K562 (cell line): ENCODE data around the gene RGS3. TPM values are rescaled to one million over a fixed set of nuclear protein-coding genes. Genes with fewer than 3 reads are reported as not detected.

Experiments used
- ATAC-seq: fragments of 200-7000 bp; cut with Tn5 transposase; 3 replicates; pipeline ENCODE4 v1.9.1; 2020; ENCODE audit warnings: moderate library complexity
- BruUV-seq: library from RNA; stranded (reverse); fragments of 400-500 nt; replicated peaks from 2 replicates; lab custom pipeline; 2021; lab: Mats Ljungman, UMichigan
- CTCF ChIA-PET: fragments of 300-600 bp; formaldehyde crosslinking; extraction: SDS; loops from one replicate; lab custom pipeline; 2021; ENCODE audit warnings: low intra/inter-chr PET ratio; lab: Yijun Ruan, JAX
- POLR2A ChIA-PET: fragments of 300-600, 350-650 bp; sonication (Branson Sonifier 250); formaldehyde crosslinking; extraction: SDS; loops from one replicate; lab custom pipeline; 2021; ENCODE audit warnings: antibody characterized with exemption, inconsistent platforms; lab: Yijun Ruan, JAX
- DNase-seq, 4 experiments: peaks; one replicate each; pipeline versions ENCODE4 v3.0.0 to v3.0.0-alpha.2; 2011 to 2018; ENCODE audit warnings: low spot score in 3 of 4, mixed read lengths in 3 of 4; ENCODE audit errors: extremely low read depth in 1 of 4
- FAIRE-seq: peaks from 2 replicates; lab custom pipeline; 2011; peaks lifted over from hg19 to GRCh38; lab: Jason Lieb, UNC
- H2AFZ ChIP-seq: 2 replicates; pipeline ENCODE4 v1.6.0; 2011; ENCODE audit warnings: low read depth, low read length, control low read depth, inconsistent platforms
- H3K27ac ChIP-seq: fragments of 200-600 bp; 3 replicates; pipeline ENCODE4 v1.8.0; 2011; ENCODE audit warnings: low read depth, mild to moderate bottlenecking, control low read depth, inconsistent platforms, low read length, moderate library complexity, mixed read lengths; ENCODE audit errors: extremely low read depth
- H3K27me3 ChIP-seq, 2 experiments: fragments of 300-600 bp in 1 of 2; 2 replicates in 1 of 2; 3 replicates in 1 of 2; pipeline versions ENCODE4 v1.6.0 to v1.8.0; 2011; ENCODE audit warnings: inconsistent platforms in 2 of 2, low read length in 2 of 2, mild to moderate bottlenecking in 1 of 2, mixed read lengths in 1 of 2, moderate library complexity in 1 of 2; ENCODE audit not compliant: control insufficient read depth in 2 of 2, insufficient read depth in 2 of 2
- H3K36me3 ChIP-seq: fragments of 300-600 bp; 3 replicates; pipeline ENCODE4 v1.8.0; 2011; ENCODE audit warnings: mild to moderate bottlenecking, low read length, inconsistent platforms; ENCODE audit not compliant: control insufficient read depth, insufficient read depth
- H3K4me1 ChIP-seq, 2 experiments: fragments of 200-600 bp in 1 of 2; replicated peaks in 1 of 2; 2 replicates in 1 of 2; 3 replicates in 1 of 2; pipeline versions ENCODE4 v1.5.1 to v1.8.0; 2011; ENCODE audit warnings: inconsistent platforms in 2 of 2, low read length in 2 of 2, mild to moderate bottlenecking in 1 of 2, mixed read lengths in 1 of 2, moderate library complexity in 1 of 2; ENCODE audit not compliant: control insufficient read depth in 2 of 2, insufficient read depth in 2 of 2
- H3K4me2 ChIP-seq: 2 replicates; pipeline ENCODE4 v1.6.1; 2011; ENCODE audit warnings: low read length, control low read depth, inconsistent platforms, mixed read lengths; ENCODE audit not compliant: insufficient read depth
- H3K4me3 ChIP-seq: fragments of 200-600 bp; sonication (generic), shearing (Covaris generic); 2 replicates; pipeline ENCODE4 v1.5.1; 2016; ENCODE audit warnings: control low read depth, inconsistent platforms
- H3K79me2 ChIP-seq: fragments of 200-600 bp; 3 replicates; pipeline ENCODE4 v1.8.0; 2011; ENCODE audit warnings: low read length, inconsistent platforms; ENCODE audit not compliant: control insufficient read depth, insufficient read depth
- H3K9ac ChIP-seq, 2 experiments: 2 replicates each; pipeline versions ENCODE4 v1.6.0 to v1.6.1; 2011; ENCODE audit warnings: low read depth in 2 of 2, low read length in 2 of 2, control low read depth in 1 of 2, inconsistent platforms in 1 of 2, mild to moderate bottlenecking in 1 of 2, mixed read lengths in 1 of 2; ENCODE audit not compliant: insufficient read depth in 1 of 2
- H3K9me1 ChIP-seq: one replicate; pipeline ENCODE4 v1.6.0; 2011; ENCODE audit warnings: inconsistent platforms, mild to moderate bottlenecking, low read length, moderate library complexity; ENCODE audit not compliant: control insufficient read depth, insufficient read depth
- H3K9me3 ChIP-seq: replicated peaks from 2 replicates; pipeline ENCODE4 v1.5.1; 2011; ENCODE audit warnings: low read depth, low read length, inconsistent platforms; ENCODE audit not compliant: control insufficient read depth, insufficient read depth
- H4K20me1 ChIP-seq: replicated peaks from 2 replicates; pipeline ENCODE4 v1.6.1; 2011; ENCODE audit warnings: low read length, inconsistent platforms, mixed read lengths; ENCODE audit not compliant: control insufficient read depth, insufficient read depth
- FOXJ2 ChIP-seq: fragments of 200-800 bp; sonication (Bioruptor generic); IDR thresholded peaks from 2 replicates; pipeline ENCODE4 v1.6.1; 2016; ENCODE audit warnings: missing genetic modification characterization, missing compliant biosample characterization
- RAD21 ChIP-seq, 2 experiments: fragments of 250-450 bp in 1 of 2; fragments of 450-650 bp in 1 of 2; sonication (Bioruptor Pico) in 1 of 2; formaldehyde crosslinking in 1 of 2; IDR thresholded peaks in 1 of 2; conservative IDR thresholded peaks in 1 of 2; 2 replicates each; pipeline versions ENCODE4 v1.4.0 to v1.8.0; 2020 to 2022; ENCODE audit warnings: mild to moderate bottlenecking in 2 of 2, moderate library complexity in 1 of 2
- WGBS: fragments of 100-300 bp; shearing (Covaris generic); methylation state at CpG from one replicate; pipeline ENCODE4 v1.1.6; 2016; ENCODE audit warnings: low coverage, mixed read lengths; ENCODE audit not compliant: insufficient coverage; ENCODE audit errors: missing lambda C conversion rate; 5-methylcytosine and 5-hydroxymethylcytosine counted together
- in situ Hi-C: fragments of 300-500 bp; cut with MboI; formaldehyde crosslinking; loops from 4 replicates; pipeline ENCODE4 v1.15.0; 2018; ENCODE audit warnings: inconsistent platforms, mixed read lengths
- intact Hi-C: fragments of 100-400 bp; cut with micrococcal nuclease; formaldehyde crosslinking; loops from 2 replicates; pipeline ENCODE4 v1.14.2; 2022
- polyA plus RNA-seq, 8 experiments: library from polyadenylated mRNA; depleted of rRNA in 4 of 8; stranded (reverse) in 5 of 8; unstranded in 3 of 8; fragments of >200 nt; fragmentation: Nextera tagmentation in 2 of 8; fragmentation: Illumina TruSeq in 1 of 8; extraction: Ambion mirVana in 2 of 8; extraction: Trizol in 1 of 8; gene quantifications; 2 replicates each; pipeline versions ENCODE4 v1.2.1 to v1.2.3, GENCODE V29; 2011 to 2014; ENCODE audit warnings: inconsistent platforms in 1 of 8, missing spikeins in 1 of 8
- total RNA-seq, 7 experiments: library from RNA; depleted of rRNA in 6 of 7; stranded (reverse); fragments of >200 nt in 6 of 7; fragmentation: Illumina TruSeq in 2 of 7; extraction: Trizol in 2 of 7; gene quantifications; 2 replicates each; pipeline versions ENCODE4 v1.2.1 to v1.2.3, GENCODE V29; 2011 to 2021; ENCODE audit warnings: low replicate concordance in 1 of 7
- TF ChIP-seq, protein P1 (sequence below), 3 experiments: IDR thresholded peaks in 2 of 3; conservative IDR thresholded peaks in 1 of 3; 2 replicates each; pipeline ENCODE4 v1.5.1; 2011 to 2012; ENCODE audit warnings: low read length in 3 of 3, mild to moderate bottlenecking in 3 of 3, control low read depth in 2 of 3, improper control_type of control experiment in 1 of 3, inconsistent platforms in 1 of 3, low read depth in 1 of 3, mixed read lengths in 1 of 3, moderate library complexity in 1 of 3; ENCODE audit not compliant: insufficient read depth in 2 of 3

The RGS3 gene
- total and polyA plus RNA-seq, 9 of the 15 experiments (the other 6 are each of a cell fraction or from before 2014, with no cell fraction given) = 0.08 to 2.9 (median 0.95) TPM

DNA sequence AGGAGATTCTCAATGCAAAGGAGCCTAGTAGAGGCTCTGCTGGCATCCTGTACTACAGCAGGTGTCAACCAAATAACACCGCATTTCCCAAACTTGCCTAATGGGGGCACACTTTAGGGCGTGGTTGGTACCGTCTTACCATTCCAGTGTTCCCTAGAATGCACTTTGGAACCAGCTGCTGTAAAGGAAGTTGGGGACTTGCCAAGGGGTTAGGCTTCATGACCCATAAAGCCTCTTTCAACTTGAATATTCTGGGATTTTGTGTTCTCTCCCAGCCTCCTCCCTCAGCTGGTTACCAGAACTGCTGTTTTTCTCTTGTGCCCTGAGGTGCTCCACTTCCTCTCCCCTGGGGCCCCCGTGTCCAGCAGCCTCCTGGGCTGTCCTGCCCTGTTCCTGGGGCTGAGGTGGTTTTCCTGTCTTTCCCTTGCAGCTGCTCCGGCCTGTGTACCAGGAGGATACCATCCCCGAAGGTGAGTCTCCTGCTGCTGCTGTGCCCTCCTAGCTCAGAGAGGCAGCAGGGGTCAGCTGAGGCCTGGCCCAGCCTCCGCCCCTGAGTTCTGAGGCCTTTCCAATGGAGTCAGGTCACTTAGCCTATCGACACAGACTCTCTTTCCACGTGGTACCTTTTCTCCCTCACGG lies 44.7 kb downstream of the RGS3 start:
- Histone ChIP-seq H3K9ac (no peak overlapping the region), H3K27ac (no peak overlapping the region), H3K9me1 (no peaks in the 10 kb centered on the region), H3K4me1 (peaks cover 0 to 8% of the 10 kb centered on the region in 2 experiments; a peak in 1 of 5 replicates), H3K36me3 (no peaks in the 10 kb centered on the region), H4K20me1 (no peaks in the 10 kb centered on the region; the same call in 1 of the 2 replicates), H3K4me2 (no peak overlapping the region), H3K79me2 (no peaks in the 10 kb centered on the region), H3K4me3 (no peak overlapping the region), H3K9me3 (no peaks in the 10 kb centered on the region), H2AFZ (no peak overlapping the region), H3K27me3 (peaks cover 53 to 81% of the 10 kb centered on the region in 2 experiments)
- TF ChIP-seq RAD21 (CRISPR knock-in tag; conservative IDR thresholded peaks at IDR 0.05 in 1 of 2, IDR thresholded peaks at IDR 0.05 in 1 of 2) (peak in 1 of 2 experiments; percentile 20; a peak in 1 of 4 replicates), FOXJ2 (no peak)
- TF ChIP-seq, protein P1, sequence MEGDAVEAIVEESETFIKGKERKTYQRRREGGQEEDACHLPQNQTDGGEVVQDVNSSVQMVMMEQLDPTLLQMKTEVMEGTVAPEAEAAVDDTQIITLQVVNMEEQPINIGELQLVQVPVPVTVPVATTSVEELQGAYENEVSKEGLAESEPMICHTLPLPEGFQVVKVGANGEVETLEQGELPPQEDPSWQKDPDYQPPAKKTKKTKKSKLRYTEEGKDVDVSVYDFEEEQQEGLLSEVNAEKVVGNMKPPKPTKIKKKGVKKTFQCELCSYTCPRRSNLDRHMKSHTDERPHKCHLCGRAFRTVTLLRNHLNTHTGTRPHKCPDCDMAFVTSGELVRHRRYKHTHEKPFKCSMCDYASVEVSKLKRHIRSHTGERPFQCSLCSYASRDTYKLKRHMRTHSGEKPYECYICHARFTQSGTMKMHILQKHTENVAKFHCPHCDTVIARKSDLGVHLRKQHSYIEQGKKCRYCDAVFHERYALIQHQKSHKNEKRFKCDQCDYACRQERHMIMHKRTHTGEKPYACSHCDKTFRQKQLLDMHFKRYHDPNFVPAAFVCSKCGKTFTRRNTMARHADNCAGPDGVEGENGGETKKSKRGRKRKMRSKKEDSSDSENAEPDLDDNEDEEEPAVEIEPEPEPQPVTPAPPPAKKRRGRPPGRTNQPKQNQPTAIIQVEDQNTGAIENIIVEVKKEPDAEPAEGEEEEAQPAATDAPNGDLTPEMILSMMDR (IDR thresholded peaks at IDR 0.05 in 2 of 3, conservative IDR thresholded peaks at IDR 0.05 in 1 of 3; ENCODE audit: insufficient read depth in 2 of 3, low read depth in 1 of 3, low read length in 3 of 3) = peak in 2 of 3 experiments; percentile 40 to 45; a peak in 5 of 6 replicates
- intact Hi-C loops (no loop called here), in situ Hi-C loops (no loop called here)
- ChIA-PET CTCF (no interaction called here), POLR2A (interaction anchor here (1.1 kb wide), 1 partner anchor 17 kb away, joined by 5 read pairs; no protein-coding TSS in a partner anchor)
- DNase-seq (peak in 3 of 4 experiments; percentile 14 to 31 (median 22)), FAIRE-seq (no peak), ATAC-seq (peak; percentile 46; the same call in 2 of the 3 replicates)
- 3% methylated on average over 10 of the region's 10 CpGs for WGBS
- BruUV-seq = no TSS peak
